Measurements from ENCODE around the gene MEGF9. TPM values are rescaled to one million over a fixed set of nuclear protein-coding genes. Genes with fewer than 3 reads are reported as not detected.
"Not testable (repeated sequence)": the region's sequence is repeated elsewhere in the genome, so short reads cannot be mapped to it uniquely, and the experiment has no call there.

MEGF9 gene
- total and polyA plus RNA-seq, 8 donors, result 1.7 to 11.0 (median 5.0) TPM

DNA sequence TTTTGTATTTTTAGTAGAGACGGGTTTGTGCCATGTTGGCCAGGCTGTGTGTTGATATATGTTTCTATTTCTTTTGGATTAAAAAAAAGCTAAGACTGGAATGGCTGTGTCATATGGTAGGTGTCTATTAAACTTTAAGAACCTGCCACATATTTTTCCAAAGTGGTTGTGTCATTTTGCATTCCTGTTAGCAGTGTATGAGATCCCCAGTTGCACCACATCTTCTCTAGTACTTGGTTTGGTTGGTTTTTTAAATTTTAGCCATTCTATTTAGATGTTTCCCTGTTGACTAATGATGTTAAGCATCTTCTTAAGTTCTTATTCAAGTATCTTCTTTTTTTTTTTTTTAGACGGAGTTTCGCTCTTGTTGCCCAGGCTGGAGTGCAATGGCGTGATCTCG lies 36.2 kb upstream of the MEGF9 start:
- no peaks in the 10 kb centered on the region for H3K9me3 ChIP-seq
- no peak overlapping the region for H3K4me3 ChIP-seq
- H3K4me1 ChIP-seq, result no peaks in the 10 kb centered on the region
- TF ChIP-seq, protein P1, sequence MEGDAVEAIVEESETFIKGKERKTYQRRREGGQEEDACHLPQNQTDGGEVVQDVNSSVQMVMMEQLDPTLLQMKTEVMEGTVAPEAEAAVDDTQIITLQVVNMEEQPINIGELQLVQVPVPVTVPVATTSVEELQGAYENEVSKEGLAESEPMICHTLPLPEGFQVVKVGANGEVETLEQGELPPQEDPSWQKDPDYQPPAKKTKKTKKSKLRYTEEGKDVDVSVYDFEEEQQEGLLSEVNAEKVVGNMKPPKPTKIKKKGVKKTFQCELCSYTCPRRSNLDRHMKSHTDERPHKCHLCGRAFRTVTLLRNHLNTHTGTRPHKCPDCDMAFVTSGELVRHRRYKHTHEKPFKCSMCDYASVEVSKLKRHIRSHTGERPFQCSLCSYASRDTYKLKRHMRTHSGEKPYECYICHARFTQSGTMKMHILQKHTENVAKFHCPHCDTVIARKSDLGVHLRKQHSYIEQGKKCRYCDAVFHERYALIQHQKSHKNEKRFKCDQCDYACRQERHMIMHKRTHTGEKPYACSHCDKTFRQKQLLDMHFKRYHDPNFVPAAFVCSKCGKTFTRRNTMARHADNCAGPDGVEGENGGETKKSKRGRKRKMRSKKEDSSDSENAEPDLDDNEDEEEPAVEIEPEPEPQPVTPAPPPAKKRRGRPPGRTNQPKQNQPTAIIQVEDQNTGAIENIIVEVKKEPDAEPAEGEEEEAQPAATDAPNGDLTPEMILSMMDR (IDR thresholded peaks at IDR 0.05), result no peak
- DNase-seq, result no peak
- H3K27me3 ChIP-seq, result no peaks in the 10 kb centered on the region
- no peak for FAIRE-seq
- WGBS, 2 donors, result 89 to 91% methylated on average over 5 of the region's 5 CpGs
- intact Hi-C loops (cut with DNase I), result loop anchor here in 1 of 3 donors (10.0 kb wide), 1 partner anchor 184 kb away; no protein-coding TSS in a partner anchor
- H3K27ac ChIP-seq, result no peak overlapping the region
- no peak for ATAC-seq
- no peaks in the 10 kb centered on the region for H3K36me3 ChIP-seq

DNA sequence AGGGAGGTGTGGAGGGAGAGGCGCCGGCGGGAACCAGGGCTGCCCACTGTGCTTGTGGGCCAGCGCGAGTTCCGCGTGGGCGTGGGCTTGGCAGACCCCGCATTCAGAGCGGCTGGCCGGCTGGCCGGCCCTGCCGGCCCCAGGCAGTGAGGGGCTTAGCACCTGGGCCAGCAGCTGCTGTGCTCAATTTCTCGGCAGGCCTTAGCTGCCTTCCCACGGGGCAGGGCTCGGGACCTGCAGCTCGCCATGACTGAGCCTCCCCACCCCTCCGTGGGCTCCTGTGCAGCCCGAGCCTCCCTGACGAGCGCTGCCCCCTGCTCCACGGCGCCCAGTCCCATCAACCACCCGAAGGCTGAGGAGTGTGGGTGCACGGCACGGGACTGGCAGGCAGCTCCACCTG lies 32.1 kb upstream of the MEGF9 start:
- DNase-seq, result peak in 1 of 6 donors; percentile 66
- H3K4me3 ChIP-seq; H3K4me1 ChIP-seq; ATAC-seq; FAIRE-seq; H3K36me3 ChIP-seq; H3K27ac ChIP-seq; H3K27me3 ChIP-seq; intact Hi-C loops (cut with DNase I); H3K9me3 ChIP-seq: not testable (repeated sequence)
- 87 to 89% methylated on average over 26 of the region's 26 CpGs for WGBS, 2 donors

DNA sequence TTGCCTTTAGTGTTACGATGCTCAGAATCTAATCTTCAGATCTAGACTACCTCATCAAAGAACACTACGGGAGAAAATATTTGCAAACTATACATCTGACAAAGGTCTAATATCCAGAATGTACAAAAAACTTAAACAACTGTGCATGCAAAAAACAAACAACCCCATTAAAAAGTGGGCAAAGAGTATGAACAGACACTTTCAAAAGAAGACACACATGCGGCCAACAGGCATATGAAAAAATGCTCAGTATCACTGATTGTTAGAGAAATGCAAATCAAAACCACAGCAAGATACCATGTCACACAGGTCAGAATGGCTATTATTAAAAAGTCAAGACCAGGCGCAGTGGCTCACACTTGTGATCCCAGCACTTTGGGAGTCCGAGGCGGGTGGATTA lies 31.0 kb upstream of the MEGF9 start:
- DNase-seq, result no peak
- H3K4me3 ChIP-seq, result no peak overlapping the region
- H3K36me3 ChIP-seq, result no peaks in the 10 kb centered on the region
- TF ChIP-seq, protein P1 (IDR thresholded peaks at IDR 0.05), result no peak
- no peak overlapping the region for H3K27ac ChIP-seq
- ATAC-seq, result no peak
- H3K9me3 ChIP-seq, result no peaks in the 10 kb centered on the region
- WGBS, 2 donors, result 95 to 97% methylated on average over 6 of the region's 6 CpGs
- FAIRE-seq, result no peak
- H3K4me1 ChIP-seq, result no peaks in the 10 kb centered on the region
- H3K27me3 ChIP-seq, result no peaks in the 10 kb centered on the region
- intact Hi-C loops (cut with DNase I), result no loop called here

DNA sequence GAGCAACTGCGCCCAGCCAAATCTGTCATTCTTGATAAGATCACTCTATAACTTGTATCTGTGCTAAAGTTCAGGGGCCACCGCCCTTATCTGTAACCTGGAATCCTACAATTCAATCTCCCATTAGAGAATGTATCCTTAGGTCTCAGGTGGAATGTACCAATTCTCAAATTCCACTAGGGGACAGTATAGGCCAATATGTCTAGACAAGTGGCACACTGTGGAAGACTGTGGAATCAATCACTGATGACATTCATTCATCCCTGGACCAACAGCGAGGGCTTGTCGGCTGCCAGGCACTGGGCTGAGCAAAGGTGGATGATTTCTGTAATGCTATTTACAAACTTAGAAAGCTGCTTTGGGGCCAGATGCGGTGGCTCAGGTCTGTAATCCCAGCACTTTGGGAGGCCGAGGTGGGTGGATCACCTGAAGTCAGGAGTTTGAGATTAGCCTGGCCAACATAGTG lies 28.7 kb upstream of the MEGF9 start:
- Histone ChIP-seq H3K9me3 (no peaks in the 10 kb centered on the region), H3K4me1 (no peaks in the 10 kb centered on the region), H3K4me3 (no peak overlapping the region), H3K27ac (no peak overlapping the region), H3K27me3 (no peaks in the 10 kb centered on the region), H3K36me3 (no peaks in the 10 kb centered on the region)
- intact Hi-C loops (cut with DNase I), result no loop called here
- WGBS, 2 donors, result 71 to 75% methylated on average over 6 of the region's 6 CpGs
- DNase-seq (no peak), ATAC-seq (peak; percentile 55 to 86 (median 82)), FAIRE-seq (no peak)
- TF ChIP-seq, protein P1 (IDR thresholded peaks at IDR 0.05), result peak; percentile 22 to 46 (median 40)

DNA sequence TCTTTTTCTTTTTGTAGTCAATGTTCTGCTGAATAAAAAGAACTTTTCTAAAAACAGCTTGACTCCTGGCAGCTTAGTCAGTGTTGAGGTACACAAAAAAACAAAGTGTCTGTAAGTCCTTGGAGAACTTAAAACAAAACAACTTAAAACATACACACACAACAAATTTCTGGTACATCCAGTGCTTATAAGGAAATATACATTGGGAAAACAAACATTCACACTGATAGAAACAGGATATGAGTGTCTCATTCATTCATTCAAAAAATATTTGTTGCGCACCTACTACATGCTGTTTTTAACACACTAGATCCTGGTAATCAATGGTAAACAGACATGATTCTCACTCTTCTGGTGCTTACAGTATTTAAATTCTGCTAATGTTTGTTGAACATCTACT lies 27.4 kb upstream of the MEGF9 start:
- 90 to 95% methylated on average over 1 of the region's 1 CpG for WGBS, 2 donors
- Histone ChIP-seq H3K9me3 (no peaks in the 10 kb centered on the region), H3K4me3 (no peak overlapping the region), H3K27ac (no peak overlapping the region), H3K4me1 (no peaks in the 10 kb centered on the region), H3K27me3 (no peaks in the 10 kb centered on the region), H3K36me3 (no peaks in the 10 kb centered on the region)
- ATAC-seq (no peak), FAIRE-seq (no peak), DNase-seq (no peak)
- TF ChIP-seq, protein P1 (IDR thresholded peaks at IDR 0.05), result no peak
- intact Hi-C loops (cut with DNase I), result no loop called here

Data from pancreas (tissue), 10 donors.